IMR-90 (cell line): Measurements from ENCODE around the gene TEX13B. TPM values are rescaled to one million over a fixed set of nuclear protein-coding genes. Genes with fewer than 3 reads are reported as not detected.

Source experiments
- ATAC-seq: fragments of 200-7000 bp; cut with Tn5 transposase; 2 replicates; pipeline ENCODE4 v1.9.1; 2020; ENCODE audit warnings: low read depth, mild to moderate bottlenecking, moderate library complexity
- BruUV-seq: library from RNA; stranded (reverse); fragments of 400-500 nt; replicated peaks from 2 replicates; lab custom pipeline; 2021; lab: Mats Ljungman, UMichigan
- CTCF ChIA-PET: fragments of 300-600 bp; formaldehyde crosslinking; extraction: SDS; loops from one replicate; lab custom pipeline; 2021; ENCODE audit warnings: antibody characterized with exemption; lab: Yijun Ruan, JAX
- POLR2A ChIA-PET: fragments of 300-600 bp; sonication (Branson Sonifier 250); formaldehyde crosslinking; loops from one replicate; lab custom pipeline; 2022; ENCODE audit warnings: antibody characterized with exemption; ENCODE audit not compliant: unreplicated experiment; lab: Charles Lee
- DNase-seq: peaks from one replicate; pipeline ENCODE4 v3.0.0; 2013
- H2AFZ ChIP-seq: replicated peaks from 2 replicates; pipeline ENCODE3; 2013; ENCODE audit warnings: low read length, mild to moderate bottlenecking; ENCODE audit not compliant: poor library complexity
- H2AK5ac ChIP-seq: 2 replicates; pipeline ENCODE4 v1.6.1; 2013; ENCODE audit warnings: low read depth, low read length, inconsistent platforms
- H2AK9ac ChIP-seq: replicated peaks from 2 replicates; pipeline ENCODE3; 2013; ENCODE audit warnings: mild to moderate bottlenecking, low read depth, low read length, moderate library complexity; ENCODE audit not compliant: poor library complexity
- H2BK120ac ChIP-seq: 2 replicates; pipeline ENCODE4 v1.6.1; 2013; ENCODE audit warnings: low read depth, low read length, inconsistent platforms
- H2BK15ac ChIP-seq: 3 replicates; pipeline ENCODE4 v1.6.1; 2013; ENCODE audit warnings: low read depth, low read length, inconsistent platforms
- H2BK20ac ChIP-seq: 2 replicates; pipeline ENCODE4 v1.6.1; 2013; ENCODE audit warnings: low read depth, mild to moderate bottlenecking, inconsistent platforms, low read length, moderate library complexity
- H2BK5ac ChIP-seq: 2 replicates; pipeline ENCODE4 v1.6.1; 2013; ENCODE audit warnings: mild to moderate bottlenecking, low read depth, low read length, inconsistent platforms; ENCODE audit not compliant: poor library complexity, severe bottlenecking
- H3K14ac ChIP-seq: replicated peaks from 2 replicates; pipeline ENCODE4 v1.6.1; 2013; ENCODE audit warnings: low read depth, low read length, inconsistent platforms
- H3K18ac ChIP-seq: 2 replicates; pipeline ENCODE4 v1.6.1; 2013; ENCODE audit warnings: low read depth, low read length, control low read depth
- H3K23ac ChIP-seq: 2 replicates; pipeline ENCODE4 v1.6.1; 2013; ENCODE audit warnings: low read depth, low read length, inconsistent platforms
- H3K27ac ChIP-seq: 2 replicates; pipeline ENCODE4 v1.5.1; 2013; ENCODE audit warnings: mild to moderate bottlenecking, control low read depth, low read length; ENCODE audit not compliant: insufficient read depth
- H3K27me3 ChIP-seq: 2 replicates; pipeline ENCODE4 v1.6.1; 2013; ENCODE audit warnings: low read length; ENCODE audit not compliant: control insufficient read depth, insufficient read depth
- H3K36me3 ChIP-seq: 2 replicates; pipeline ENCODE4 v1.6.1; 2013; ENCODE audit warnings: low read length, mixed read lengths; ENCODE audit not compliant: control insufficient read depth, insufficient read depth
- H3K4ac ChIP-seq: 2 replicates; pipeline ENCODE4 v1.6.1; 2013; ENCODE audit warnings: low read depth, low read length, inconsistent platforms
- H3K4me1 ChIP-seq: 2 replicates; pipeline ENCODE4 v1.6.1; 2013; ENCODE audit warnings: low read length, mixed read lengths; ENCODE audit not compliant: control insufficient read depth, insufficient read depth
- H3K4me2 ChIP-seq: 2 replicates; pipeline ENCODE4 v1.6.1; 2013; ENCODE audit warnings: low read depth, mild to moderate bottlenecking, control low read depth, low read length, moderate library complexity
- H3K4me3 ChIP-seq: 2 replicates; pipeline ENCODE4 v1.5.1; 2013; ENCODE audit warnings: low read depth, mild to moderate bottlenecking, control low read depth, low read length, moderate library complexity; ENCODE audit not compliant: insufficient read depth
- H3K56ac ChIP-seq: 2 replicates; pipeline ENCODE4 v1.6.1; 2013; ENCODE audit warnings: low read length, inconsistent platforms; ENCODE audit not compliant: insufficient read depth; ENCODE audit errors: extremely low read depth
- H3K79me1 ChIP-seq, 2 experiments: 2 replicates each; pipeline ENCODE4 v1.6.1; 2013; ENCODE audit warnings: low read length in 2 of 2, inconsistent platforms in 1 of 2, low read depth in 1 of 2
- H3K9ac ChIP-seq: 2 replicates; pipeline ENCODE4 v1.6.1; 2013; ENCODE audit warnings: low read depth, low read length, control low read depth
- H3K9me1 ChIP-seq: 2 replicates; pipeline ENCODE4 v1.6.1; 2013; ENCODE audit warnings: low read length, inconsistent platforms; ENCODE audit not compliant: insufficient read depth
- H3K9me3 ChIP-seq: 2 replicates; pipeline ENCODE4 v1.6.1; 2013; ENCODE audit warnings: low read length; ENCODE audit not compliant: control insufficient read depth, insufficient read depth
- H4K20me1 ChIP-seq: 2 replicates; pipeline ENCODE4 v1.6.1; 2013; ENCODE audit warnings: low read length, inconsistent platforms; ENCODE audit not compliant: insufficient read depth
- H4K5ac ChIP-seq: 2 replicates; pipeline ENCODE4 v1.6.1; 2013; ENCODE audit warnings: mild to moderate bottlenecking, low read depth, low read length, control low read depth
- H4K8ac ChIP-seq, 2 experiments: 2 replicates each; pipeline ENCODE4 v1.6.1; 2013; ENCODE audit warnings: low read depth in 2 of 2, low read length in 2 of 2, control low read depth in 1 of 2, inconsistent platforms in 1 of 2
- H4K91ac ChIP-seq: 2 replicates; pipeline ENCODE4 v1.6.1; 2013; ENCODE audit warnings: low read depth, low read length, inconsistent platforms; ENCODE audit not compliant: insufficient read depth
- BHLHE40 ChIP-seq: fragments of 150-350 bp; IDR thresholded peaks from 2 replicates; pipeline ENCODE4 v1.6.1; 2016; ENCODE audit warnings: mild to moderate bottlenecking, low read depth, low read length
- CEBPB ChIP-seq: IDR thresholded peaks from 2 replicates; pipeline ENCODE4 v1.6.1; 2012; ENCODE audit warnings: low read depth, low read length, improper control_type of control experiment
- CHD1 ChIP-seq: IDR thresholded peaks from 2 replicates; pipeline ENCODE4 v1.6.1; 2012; ENCODE audit warnings: low read depth, low read length, improper control_type of control experiment
- CTCF ChIP-seq: conservative IDR thresholded peaks from 2 replicates; pipeline ENCODE4 v1.5.1; 2012; ENCODE audit warnings: mild to moderate bottlenecking, low read depth, low read length, improper control_type of control experiment
- ELK1 ChIP-seq: fragments of 150-350 bp; IDR thresholded peaks from 2 replicates; pipeline ENCODE4 v1.6.1; 2016; ENCODE audit warnings: low read depth, mild to moderate bottlenecking, low read length, moderate library complexity, borderline replicate concordance
- FOS ChIP-seq: fragments of 150-350 bp; IDR thresholded peaks from 2 replicates; pipeline ENCODE4 v1.6.1; 2016; ENCODE audit warnings: low read depth, low read length
- MAFK ChIP-seq: IDR thresholded peaks from 2 replicates; pipeline ENCODE4 v1.6.1; 2012; ENCODE audit warnings: low read depth, low read length, improper control_type of control experiment
- MAZ ChIP-seq: IDR thresholded peaks from 2 replicates; pipeline ENCODE4 v1.6.1; 2012; ENCODE audit warnings: low read depth, mild to moderate bottlenecking, low read length, improper control_type of control experiment, moderate library complexity, borderline replicate concordance
- MXI1 ChIP-seq: IDR thresholded peaks from 2 replicates; pipeline ENCODE4 v1.6.1; 2012; ENCODE audit warnings: low read depth, mild to moderate bottlenecking, low read length, moderate library complexity, borderline replicate concordance
- NFE2L2 ChIP-seq: fragments of 150-350 bp; IDR thresholded peaks from 2 replicates; pipeline ENCODE4 v1.6.1; 2016; ENCODE audit warnings: low read depth, mild to moderate bottlenecking, low read length
- POLR2A ChIP-seq: IDR thresholded peaks from 2 replicates; pipeline ENCODE4 v1.6.1; 2012; ENCODE audit warnings: mild to moderate bottlenecking, low read depth, low read length
- RAD21 ChIP-seq: IDR thresholded peaks from 2 replicates; pipeline ENCODE4 v1.6.1; 2012; ENCODE audit warnings: low read length, improper control_type of control experiment
- RCOR1 ChIP-seq: IDR thresholded peaks from 2 replicates; pipeline ENCODE4 v1.6.1; 2012; ENCODE audit warnings: mild to moderate bottlenecking, low read length, improper control_type of control experiment; ENCODE audit not compliant: insufficient replicate concordance
- RFX5 ChIP-seq: IDR thresholded peaks from 2 replicates; pipeline ENCODE4 v1.8.0; 2012; ENCODE audit warnings: low read depth, mild to moderate bottlenecking, low read length, moderate library complexity
- SMC3 ChIP-seq: fragments of 150-350 bp; IDR thresholded peaks from 2 replicates; pipeline ENCODE4 v1.6.1; 2016; ENCODE audit warnings: low read depth, mild to moderate bottlenecking, antibody characterized with exemption, low read length, moderate library complexity
- USF2 ChIP-seq: fragments of 150-350 bp; IDR thresholded peaks from 2 replicates; pipeline ENCODE4 v1.6.1; 2017; ENCODE audit warnings: mild to moderate bottlenecking, antibody characterized with exemption, low read length, low read depth
- WGBS, 2 experiments: methylation state at CpG; one replicate each; pipeline versions ENCODE4 v1.1.5 to v1.1.7; 2013; ENCODE audit warnings: missing lambda C conversion rate in 2 of 2; ENCODE audit not compliant: insufficient read length in 1 of 2; ENCODE audit errors: extremely low coverage in 2 of 2; 5-methylcytosine and 5-hydroxymethylcytosine counted together
- dilution Hi-C: fragments of 300-500 bp; cut with HindIII; formaldehyde crosslinking; loops from one replicate; pipeline ENCODE4 v1.14.3; 2018; ENCODE audit warnings: low sequenced_read_pairs; ENCODE audit not compliant: unreplicated experiment
- in situ Hi-C: fragments of 300-500 bp; cut with MboI; formaldehyde crosslinking; loops from 3 replicates; pipeline ENCODE4 v1.14.3; 2019; ENCODE audit warnings: low sequenced_read_pairs, inconsistent platforms, mixed read lengths
- intact Hi-C: fragments of 100-400 bp; cut with micrococcal nuclease; formaldehyde crosslinking; loops from 2 replicates; pipeline ENCODE4 v1.10.0; 2022
- polyA plus RNA-seq, 3 experiments: library from polyadenylated mRNA; depleted of rRNA; stranded (reverse); fragments of >200 nt; gene quantifications; 2 replicates each; pipeline ENCODE4 v1.2.3, GENCODE V29; 2012; ENCODE audit warnings: low replicate concordance in 1 of 3
- total RNA-seq: library from RNA; depleted of rRNA; stranded (reverse); fragments of >200 nt; gene quantifications from 2 replicates; pipeline ENCODE4 v1.2.3, GENCODE V29; 2012

TEX13B gene
- total and polyA plus RNA-seq, 2 of the 4 experiments (the other 2 are of a cell fraction), result not detected

- dilution Hi-C loops, result no loop called here
Observed at GRCh38 chrX:108029928-108030711, 48.0 kb upstream of the TEX13B start.

More at GRCh38 chrX:108029928-108030711, 48.0 kb upstream of the TEX13B start:
- H2AK9ac ChIP-seq, result no peak overlapping the region
- H2AK5ac ChIP-seq, result no peak overlapping the region
- DNase-seq (no peak), ATAC-seq (no peak)
- POLR2A ChIA-PET, result no interaction called here
- intact Hi-C loops, result no loop called here
- CTCF ChIA-PET, result no interaction called here
- no peak overlapping the region for H2BK5ac ChIP-seq
- H4K8ac ChIP-seq, result no peak overlapping the region
- no peak overlapping the region for H3K23ac ChIP-seq
- BruUV-seq, result no TSS peak
- H3K4ac ChIP-seq, result no peak overlapping the region
- no peaks in the 10 kb centered on the region for H3K9me3 ChIP-seq
- no CpG with 5 or more reads among the region's 5 CpGs for WGBS, 2 experiments
- H2AFZ ChIP-seq, result no peak overlapping the region
- no peak overlapping the region for H3K4me2 ChIP-seq
- no peak overlapping the region for H3K27ac ChIP-seq
- no peak overlapping the region for H4K5ac ChIP-seq
- in situ Hi-C loops, result no loop called here
- no peak overlapping the region for H3K18ac ChIP-seq
- no peak overlapping the region for H3K4me3 ChIP-seq
- peaks cover 4% of the 10 kb centered on the region; the same call in 1 of the 2 replicates for H3K4me1 ChIP-seq
- no peak overlapping the region for H3K9ac ChIP-seq
- TF ChIP-seq NFE2L2, result no peak
- no peak for TF ChIP-seq POLR2A
- no peak for TF ChIP-seq MAZ
- TF ChIP-seq FOS, result no peak
- no peak for TF ChIP-seq ELK1
- TF ChIP-seq MXI1, result no peak
- no peak for TF ChIP-seq BHLHE40
- no peak for TF ChIP-seq CEBPB
- TF ChIP-seq RFX5, result no peak
- no peak for TF ChIP-seq MAFK
- TF ChIP-seq SMC3, result no peak
- TF ChIP-seq RAD21, result no peak
- TF ChIP-seq CTCF, result no peak
- TF ChIP-seq USF2, result no peak
- TF ChIP-seq CHD1, result no peak
- TF ChIP-seq RCOR1, result no peak
- H3K36me3 ChIP-seq, result no peaks in the 10 kb centered on the region
- no peak overlapping the region for H2BK120ac ChIP-seq
- H3K14ac ChIP-seq, result no peak overlapping the region
- no peak overlapping the region for H4K91ac ChIP-seq
- no peaks in the 10 kb centered on the region; the same call in 1 of the 2 replicates for H3K9me1 ChIP-seq
- no peaks in the 10 kb centered on the region for H4K20me1 ChIP-seq
- H3K56ac ChIP-seq, result no peak overlapping the region
- no peak overlapping the region for H2BK15ac ChIP-seq
- H3K27me3 ChIP-seq, result peaks cover 2% of the 10 kb centered on the region
- no peak overlapping the region for H2BK20ac ChIP-seq
- H3K79me1 ChIP-seq, result no peaks in the 10 kb centered on the region
